A549 (cell line): ENCODE measurements around the gene RGS14. TPM values are rescaled to one million over a fixed set of nuclear protein-coding genes. Genes with fewer than 3 reads are reported as not detected.
A peak's percentile ranks its signal among the peaks of the same experiment; 100 is the strongest.

Experiments
- BCL3 ChIP-seq: fragments of >200 bp; sonication (Bioruptor Twin); formaldehyde crosslinking; IDR thresholded peaks from 3 replicates; pipeline ENCODE4 v1.6.1; 2016
- CHD2 ChIP-seq: fragments of 150-350 bp; IDR thresholded peaks from 2 replicates; pipeline ENCODE4 v1.6.1; 2014; ENCODE audit warnings: low read length; ENCODE audit not compliant: partially characterized antibody
- CHD4 ChIP-seq: fragments of 200-600 bp; sonication (generic); IDR thresholded peaks from 2 replicates; pipeline ENCODE4 v1.6.1; 2016; ENCODE audit warnings: antibody characterized with exemption, mild to moderate bottlenecking, borderline replicate concordance
- EHMT2 ChIP-seq: fragments of 200-600 bp; sonication (generic); IDR thresholded peaks from 2 replicates; pipeline ENCODE4 v1.6.1; 2016; ENCODE audit warnings: antibody characterized with exemption, low read depth, mild to moderate bottlenecking, moderate library complexity
- ESRRA ChIP-seq: fragments of 150-350 bp; IDR thresholded peaks from 2 replicates; pipeline ENCODE4 v1.6.1; 2014; ENCODE audit warnings: mild to moderate bottlenecking, low read length, borderline replicate concordance
- FOSL2 ChIP-seq, 2 experiments: fragments of 450-650 bp in 1 of 2; fragments of >200 bp in 1 of 2; sonication (Bioruptor Twin) in 1 of 2; formaldehyde crosslinking; IDR thresholded peaks; 2 replicates each; pipeline versions ENCODE4 v1.5.0 to v1.6.1; 2016 to 2020; ENCODE audit warnings: mild to moderate bottlenecking in 1 of 2, moderate library complexity in 1 of 2
- GATA3 ChIP-seq: IDR thresholded peaks from 2 replicates; pipeline ENCODE4 v1.6.1; 2012; ENCODE audit warnings: borderline replicate concordance
- HOXB13 ChIP-seq: fragments of 250-450 bp; sonication (Bioruptor Pico); IDR thresholded peaks from 2 replicates; pipeline ENCODE4 v1.5.0; 2020; ENCODE audit warnings: low read depth, mild to moderate bottlenecking, moderate library complexity
- JUN ChIP-seq, 2 experiments: fragments of >200 bp; sonication (Bioruptor Twin); formaldehyde crosslinking; IDR thresholded peaks; 2 replicates in 1 of 2; 3 replicates in 1 of 2; pipeline ENCODE4 v1.6.1; 2016 to 2017
- JUNB ChIP-seq: fragments of >200 bp; sonication (Bioruptor Twin); formaldehyde crosslinking; IDR thresholded peaks from 2 replicates; pipeline ENCODE4 v1.6.1; 2016
- KDM1A ChIP-seq: fragments of 200-600 bp; sonication (generic); IDR thresholded peaks from 2 replicates; pipeline ENCODE4 v1.6.1; 2016; ENCODE audit warnings: low read depth, mild to moderate bottlenecking
- KDM5A ChIP-seq: fragments of 200-600 bp; sonication (generic); IDR thresholded peaks from 2 replicates; pipeline ENCODE4 v1.6.1; 2016; ENCODE audit warnings: antibody characterized with exemption, mild to moderate bottlenecking
- MAX ChIP-seq: IDR thresholded peaks from 2 replicates; pipeline ENCODE4 v1.6.1; 2012
- MAZ ChIP-seq: fragments of 150-350 bp; IDR thresholded peaks from 2 replicates; pipeline ENCODE4 v1.6.1; 2014; ENCODE audit warnings: antibody characterized with exemption, low read depth, low read length, borderline replicate concordance
- PBX3 ChIP-seq: IDR thresholded peaks from 2 replicates; pipeline ENCODE4 v1.6.1; 2012
- PHF8 ChIP-seq: fragments of 200-600 bp; sonication (generic); IDR thresholded peaks from 2 replicates; pipeline ENCODE4 v1.6.1; 2016; ENCODE audit warnings: low read depth, mild to moderate bottlenecking, antibody characterized with exemption, moderate library complexity, borderline replicate concordance
- POLR2A ChIP-seq: IDR thresholded peaks from 2 replicates; pipeline ENCODE4 v1.6.1; 2012; ENCODE audit warnings: mild to moderate bottlenecking, low read length
- POLR2AphosphoS2 ChIP-seq: conservative IDR thresholded peaks from 2 replicates; pipeline ENCODE4 v1.6.1; 2012; ENCODE audit warnings: low read length, improper control_type of control experiment, inconsistent platforms
- RAD21 ChIP-seq, 2 experiments: fragments of >200 bp in 1 of 2; sonication (Bioruptor Twin) in 1 of 2; formaldehyde crosslinking in 1 of 2; IDR thresholded peaks in 1 of 2; conservative IDR thresholded peaks in 1 of 2; 2 replicates in 1 of 2; 3 replicates in 1 of 2; pipeline ENCODE4 v1.6.1; 2012 to 2018; ENCODE audit warnings: inconsistent platforms in 1 of 2
- RARB ChIP-seq: fragments of 250-450 bp; sonication (Bioruptor Pico); IDR thresholded peaks from 2 replicates; pipeline ENCODE4 v1.8.0; 2021; ENCODE audit warnings: mild to moderate bottlenecking, moderate library complexity
- RCOR1 ChIP-seq: fragments of 150-350 bp; IDR thresholded peaks from 2 replicates; pipeline ENCODE4 v1.6.1; 2014; ENCODE audit warnings: antibody characterized with exemption, low read length, low read depth
- RFX5 ChIP-seq: fragments of 450-650 bp; IDR thresholded peaks from 2 replicates; pipeline ENCODE4 v1.7.1; 2014; ENCODE audit warnings: antibody characterized with exemption, mild to moderate bottlenecking, moderate library complexity
- RNF2 ChIP-seq: fragments of 200-600 bp; sonication (generic); IDR thresholded peaks from 2 replicates; pipeline ENCODE4 v1.6.1; 2016; ENCODE audit warnings: low read depth, mild to moderate bottlenecking, antibody characterized with exemption, moderate library complexity, borderline replicate concordance
- SMC3 ChIP-seq: fragments of >200 bp; sonication (Bioruptor Twin); formaldehyde crosslinking; IDR thresholded peaks from 3 replicates; pipeline ENCODE4 v1.6.1; 2018; ENCODE audit warnings: inconsistent platforms
- SREBF2 ChIP-seq: fragments of 450-650 bp; IDR thresholded peaks from 2 replicates; pipeline ENCODE4 v1.6.1; 2014; ENCODE audit warnings: mild to moderate bottlenecking, moderate library complexity
- TFCP2L1 ChIP-seq: fragments of 250-450 bp; sonication (Bioruptor Pico); IDR thresholded peaks from 2 replicates; pipeline ENCODE4 v1.5.0; 2021; ENCODE audit warnings: mild to moderate bottlenecking
- ZC3H11A ChIP-seq: fragments of 450-650 bp; IDR thresholded peaks from 2 replicates; pipeline ENCODE4 v1.6.1; 2014; ENCODE audit warnings: antibody characterized with exemption, mild to moderate bottlenecking
- ZFP36 ChIP-seq: fragments of 450-650 bp; IDR thresholded peaks from 2 replicates; pipeline ENCODE4 v1.6.1; 2014; ENCODE audit warnings: borderline replicate concordance; ENCODE audit not compliant: partially characterized antibody
- ZSCAN20 ChIP-seq: fragments of 250-450 bp; sonication (Bioruptor Pico); IDR thresholded peaks from 2 replicates; pipeline ENCODE4 v1.8.0; 2022; ENCODE audit warnings: mild to moderate bottlenecking, moderate library complexity
- polyA plus RNA-seq, 4 experiments: library from polyadenylated mRNA; depleted of rRNA in 3 of 4; stranded (reverse); fragments of >200 nt; fragmentation: RNase III in 1 of 4; extraction: RNeasy Plus Mini Kit Qiagen cat#74134 plus additional on column Dnase treatment in 1 of 4; gene quantifications; 2 replicates in 3 of 4; 3 replicates in 1 of 4; pipeline ENCODE4 v1.2.3, GENCODE V29; 2011 to 2017
- TF ChIP-seq, protein P1 (sequence below): fragments of 450-650 bp; IDR thresholded peaks from 2 replicates; pipeline ENCODE4 v1.6.1; 2014; ENCODE audit warnings: antibody characterized with exemption
- TF ChIP-seq, protein P2 (sequence below): fragments of >200 bp; sonication (Bioruptor Twin); formaldehyde crosslinking; IDR thresholded peaks from 2 replicates; pipeline ENCODE4 v1.6.1; 2016
- TF ChIP-seq, protein P3 (sequence below): fragments of 250-450 bp; sonication (Bioruptor Pico); IDR thresholded peaks from 2 replicates; pipeline ENCODE4 v1.5.0; 2021; ENCODE audit warnings: mild to moderate bottlenecking, moderate library complexity, borderline replicate concordance
- TF ChIP-seq, protein P4 (sequence below): IDR thresholded peaks from 2 replicates; pipeline ENCODE4 v1.6.1; 2012; ENCODE audit warnings: low read depth, borderline replicate concordance

RGS14 gene
- polyA plus RNA-seq, 2 of the 4 experiments (the other 2 are of a cell fraction) = 3.9 to 8.4 TPM

- TF ChIP-seq PBX3 (no peak), TFCP2L1 (CRISPR knock-in tag) (0 out of 2 replicates have a peak, but pooled peaks have one; percentile 31), CHD4 (no peak), RNF2 (peak; percentile 71; the same call in 1 of the 2 replicates), RCOR1 (no peak), ESRRA (no peak), ZSCAN20 (CRISPR knock-in tag) (no peak), MAZ (no peak), JUNB (no peak), POLR2A (peak; percentile 72), BCL3 (no peak), JUN (IDR thresholded peaks at IDR 0.05) (peak in 1 of 2 experiments; percentile 45; a peak in 2 of 5 replicates), PHF8 (peak; percentile 21; the same call in 1 of the 2 replicates), EHMT2 (no peak), CHD2 (no peak), HOXB13 (no peak), MAX (peak; percentile 83), RAD21 (conservative IDR thresholded peaks at IDR 0.05 in 1 of 2, IDR thresholded peaks at IDR 0.05 in 1 of 2) (peak; percentile 72 to 84), ZC3H11A (no peak), RFX5 (no peak), KDM1A (peak; percentile 62; the same call in 1 of the 2 replicates), POLR2AphosphoS2 (no peak), FOSL2 (IDR thresholded peaks at IDR 0.05) (no peak), FOSL2 (CRISPR knock-in tag; IDR thresholded peaks at IDR 0.05) (no peak), GATA3 (peak; percentile 11; the same call in 1 of the 2 replicates), SREBF2 (no peak), RARB (CRISPR knock-in tag) (no peak), SMC3 (peak; percentile 58), ZFP36 (no peak), KDM5A (no peak)
- TF ChIP-seq, protein P1, sequence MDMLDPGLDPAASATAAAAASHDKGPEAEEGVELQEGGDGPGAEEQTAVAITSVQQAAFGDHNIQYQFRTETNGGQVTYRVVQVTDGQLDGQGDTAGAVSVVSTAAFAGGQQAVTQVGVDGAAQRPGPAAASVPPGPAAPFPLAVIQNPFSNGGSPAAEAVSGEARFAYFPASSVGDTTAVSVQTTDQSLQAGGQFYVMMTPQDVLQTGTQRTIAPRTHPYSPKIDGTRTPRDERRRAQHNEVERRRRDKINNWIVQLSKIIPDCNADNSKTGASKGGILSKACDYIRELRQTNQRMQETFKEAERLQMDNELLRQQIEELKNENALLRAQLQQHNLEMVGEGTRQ = no peak
- TF ChIP-seq, protein P2, sequence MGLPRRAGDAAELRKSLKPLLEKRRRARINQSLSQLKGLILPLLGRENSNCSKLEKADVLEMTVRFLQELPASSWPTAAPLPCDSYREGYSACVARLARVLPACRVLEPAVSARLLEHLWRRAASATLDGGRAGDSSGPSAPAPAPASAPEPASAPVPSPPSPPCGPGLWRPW = no peak
- TF ChIP-seq, protein P3, sequence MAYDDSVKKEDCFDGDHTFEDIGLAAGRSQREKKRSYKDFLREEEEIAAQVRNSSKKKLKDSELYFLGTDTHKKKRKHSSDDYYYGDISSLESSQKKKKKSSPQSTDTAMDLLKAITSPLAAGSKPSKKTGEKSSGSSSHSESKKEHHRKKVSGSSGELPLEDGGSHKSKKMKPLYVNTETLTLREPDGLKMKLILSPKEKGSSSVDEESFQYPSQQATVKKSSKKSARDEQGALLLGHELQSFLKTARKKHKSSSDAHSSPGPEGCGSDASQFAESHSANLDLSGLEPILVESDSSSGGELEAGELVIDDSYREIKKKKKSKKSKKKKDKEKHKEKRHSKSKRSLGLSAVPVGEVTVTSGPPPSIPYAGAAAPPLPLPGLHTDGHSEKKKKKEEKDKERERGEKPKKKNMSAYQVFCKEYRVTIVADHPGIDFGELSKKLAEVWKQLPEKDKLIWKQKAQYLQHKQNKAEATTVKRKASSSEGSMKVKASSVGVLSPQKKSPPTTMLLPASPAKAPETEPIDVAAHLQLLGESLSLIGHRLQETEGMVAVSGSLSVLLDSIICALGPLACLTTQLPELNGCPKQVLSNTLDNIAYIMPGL (CRISPR knock-in tag) = 0 out of 2 replicates have a peak, but pooled peaks have one; percentile 8
- TF ChIP-seq, protein P4, sequence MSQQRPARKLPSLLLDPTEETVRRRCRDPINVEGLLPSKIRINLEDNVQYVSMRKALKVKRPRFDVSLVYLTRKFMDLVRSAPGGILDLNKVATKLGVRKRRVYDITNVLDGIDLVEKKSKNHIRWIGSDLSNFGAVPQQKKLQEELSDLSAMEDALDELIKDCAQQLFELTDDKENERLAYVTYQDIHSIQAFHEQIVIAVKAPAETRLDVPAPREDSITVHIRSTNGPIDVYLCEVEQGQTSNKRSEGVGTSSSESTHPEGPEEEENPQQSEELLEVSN = peak; percentile 22
- TF ChIP-seq, all 56 proteins: peak for 15
Observed at GRCh38 chr5:177403792-177404640, 46.3 kb downstream of the RGS14 start (continued).
